ENCODE data around the gene MATN4. TPM values are rescaled to one million over a fixed set of nuclear protein-coding genes. Genes with fewer than 3 reads are reported as not detected.
"Not testable (repeated sequence)": the region's sequence is repeated elsewhere in the genome, so short reads cannot be mapped to it uniquely, and the experiment has no call there.

Gene MATN4
- total and polyA plus RNA-seq, 10 donors = 0.19 to 0.52 TPM; not detected in 8

GRCh38 chr20:45353746-45354145 is 45.6 kb upstream of the MATN4 start:
- TF ChIP-seq POLR2A (IDR thresholded peaks at IDR 0.05) (no peak), POLR2AphosphoS5 (IDR thresholded peaks at IDR 0.05) (no peak), CTCF (IDR thresholded peaks at IDR 0.05 in 8 of 11, conservative IDR thresholded peaks at IDR 0.05 in 3 of 11) (no peak)
- Histone ChIP-seq H3K4me1 (peaks cover 0 to 22% (median 15%) of the 10 kb centered on the region in 6 donors), H3K36me3 (no peaks in the 10 kb centered on the region), H3K4me3 (no peak overlapping the region), H3K27me3 (replicated peaks in 1 of 7) (peaks cover 0 to 3% (median 0%) of the 10 kb centered on the region in 7 donors), H3K9me3 (no peaks in the 10 kb centered on the region), H3K27ac (peak overlapping the region in 2 of 8 donors; percentile 4 to 28)
- 75 to 92% (median 89%) methylated on average over 1 of the region's 1 CpG for WGBS, 5 donors
- DNase-seq = no peak
- intact Hi-C loops (cut with DNase I; ENCODE audit: low total_unique reads) = no loop called here

- peaks cover 0 to 13% (median 2%) of the 10 kb centered on the region in 7 donors for H3K27me3 ChIP-seq (replicated peaks in 1 of 7)
- no peak overlapping the region for H3K4me3 ChIP-seq
- no peaks in the 10 kb centered on the region for H3K9me3 ChIP-seq
- H3K36me3 ChIP-seq = no peaks in the 10 kb centered on the region
- no peak overlapping the region for H3K27ac ChIP-seq
- DNase-seq = no peak
- peaks cover 0 to 22% (median 17%) of the 10 kb centered on the region in 6 donors for H3K4me1 ChIP-seq
- 87 to 95% (median 88%) methylated on average over 3 of the region's 3 CpGs for WGBS, 5 donors
- intact Hi-C loops (cut with DNase I; ENCODE audit: low total_unique reads) = no loop called here
- TF ChIP-seq POLR2AphosphoS5 (IDR thresholded peaks at IDR 0.05) (no peak), CTCF (IDR thresholded peaks at IDR 0.05 in 8 of 11, conservative IDR thresholded peaks at IDR 0.05 in 3 of 11) (no peak), POLR2A (IDR thresholded peaks at IDR 0.05) (no peak)
Observed at GRCh38 chr20:45352729-45353128, 44.6 kb upstream of the MATN4 start.

GRCh38 chr20:45350795-45351194 is 42.7 kb upstream of the MATN4 start:
- H3K9me3 ChIP-seq; intact Hi-C loops (cut with DNase I; ENCODE audit: low total_unique reads); DNase-seq; H3K36me3 ChIP-seq; H3K27ac ChIP-seq; H3K4me3 ChIP-seq: not testable (repeated sequence)
- 91 to 95% (median 92%) methylated on average over 10 of the region's 10 CpGs for WGBS, 5 donors
- H3K27me3 ChIP-seq (replicated peaks in 1 of 7) = peaks cover 0 to 25% (median 2%) of the 10 kb centered on the region in 7 donors
- peaks cover 0 to 33% (median 21%) of the 10 kb centered on the region in 6 donors for H3K4me1 ChIP-seq

- intact Hi-C loops (cut with DNase I; ENCODE audit: low total_unique reads) = no loop called here
- WGBS, 5 donors = 29 to 50% (median 44%) methylated on average over 1 of the region's 1 CpG
- no peaks in the 10 kb centered on the region for H3K9me3 ChIP-seq
Observed at GRCh38 chr20:45350217-45350616, 42.1 kb upstream of the MATN4 start.

More at GRCh38 chr20:45350217-45350616, 42.1 kb upstream of the MATN4 start:
- Histone ChIP-seq H3K27me3 (replicated peaks in 1 of 7) (peaks cover 0 to 25% (median 2%) of the 10 kb centered on the region in 7 donors), H3K4me1 (peaks cover 0 to 39% (median 24%) of the 10 kb centered on the region in 6 donors), H3K36me3 (no peaks in the 10 kb centered on the region), H3K27ac (no peak overlapping the region), H3K4me3 (no peak overlapping the region)
- DNase-seq = no peak
- TF ChIP-seq POLR2A (IDR thresholded peaks at IDR 0.05) = no peak
- no peak for TF ChIP-seq POLR2AphosphoS5 (IDR thresholded peaks at IDR 0.05)
- TF ChIP-seq CTCF (IDR thresholded peaks at IDR 0.05 in 8 of 11, conservative IDR thresholded peaks at IDR 0.05 in 3 of 11) = no peak

Measured in spleen (tissue), 11 donors.